SK-N-SH (cell line): ENCODE measurements around the gene RTN4RL1. TPM values are rescaled to one million over a fixed set of nuclear protein-coding genes. Genes with fewer than 3 reads are reported as not detected.

ENCODE experiments used
- CTCF ChIA-PET: fragments of 300-600, 350-600 bp; formaldehyde crosslinking; extraction: SDS; loops from one replicate; lab custom pipeline; 2021; lab: Yijun Ruan, JAX
- POLR2A ChIA-PET: fragments of 350-600 bp; sonication (Branson Sonifier 250); formaldehyde crosslinking; extraction: SDS; loops from one replicate; lab custom pipeline; 2020; ENCODE audit warnings: antibody characterized with exemption, inconsistent platforms; lab: Yijun Ruan, JAX
- DNase-seq: peaks from one replicate; pipeline ENCODE4 v3.0.0; 2012
- H2AFZ ChIP-seq: fragments of 200-600 bp; sonication (generic); 2 replicates; pipeline ENCODE4 v1.8.1; 2016; ENCODE audit warnings: antibody characterized with exemption, mild to moderate bottlenecking, low read depth
- H3F3A ChIP-seq: fragments of 200-600 bp; sonication (generic); replicated peaks from 2 replicates; pipeline ENCODE3; 2016; ENCODE audit warnings: antibody characterized with exemption, mild to moderate bottlenecking; ENCODE audit not compliant: insufficient read depth
- H3K27ac ChIP-seq, 2 experiments: fragments of 200-500 bp in 1 of 2; fragments of 200-600 bp in 1 of 2; sonication (Bioruptor generic) in 1 of 2; sonication (generic), shearing (Covaris generic) in 1 of 2; 2 replicates each; pipeline versions ENCODE4 v1.5.1 to v1.6.1; 2014 to 2016; ENCODE audit warnings: low read depth in 2 of 2, inconsistent platforms in 1 of 2, low read length in 1 of 2, mild to moderate bottlenecking in 1 of 2, mixed read lengths in 1 of 2
- H3K27me3 ChIP-seq: fragments of 200-600 bp; sonication (generic), shearing (Covaris generic); 2 replicates; pipeline ENCODE4 v1.6.1; 2016; ENCODE audit warnings: mixed run types; ENCODE audit not compliant: insufficient read depth
- H3K36me3 ChIP-seq, 2 experiments: fragments of 200-500 bp in 1 of 2; fragments of 200-600 bp in 1 of 2; sonication (Bioruptor generic) in 1 of 2; sonication (generic) in 1 of 2; replicated peaks in 1 of 2; 2 replicates each; pipeline versions ENCODE3 to v1.5.1; 2014 to 2016; ENCODE audit warnings: low read length in 1 of 2, mild to moderate bottlenecking in 1 of 2; ENCODE audit not compliant: insufficient read depth in 2 of 2, control insufficient read depth in 1 of 2
- H3K4me1 ChIP-seq, 2 experiments: fragments of 200-500 bp in 1 of 2; fragments of 200-600 bp in 1 of 2; sonication (Bioruptor generic) in 1 of 2; sonication (generic), shearing (Covaris generic) in 1 of 2; 2 replicates each; pipeline versions ENCODE4 v1.5.1 to v1.6.1; 2014 to 2016; ENCODE audit warnings: low read depth in 1 of 2, low read length in 1 of 2, mixed run types in 1 of 2; ENCODE audit not compliant: insufficient read depth in 2 of 2, control insufficient read depth in 1 of 2
- H3K4me2 ChIP-seq: fragments of 200-600 bp; sonication (generic), shearing (Covaris generic); 2 replicates; pipeline ENCODE4 v1.6.1; 2017; ENCODE audit warnings: mixed run types
- H3K4me3 ChIP-seq, 2 experiments: fragments of 200-500 bp in 1 of 2; fragments of 200-600 bp in 1 of 2; sonication (Bioruptor generic) in 1 of 2; sonication (generic), shearing (Covaris generic) in 1 of 2; 2 replicates each; pipeline versions ENCODE4 v1.5.1 to v1.8.1; 2014 to 2016; ENCODE audit warnings: low read depth in 2 of 2, inconsistent platforms in 1 of 2, low read length in 1 of 2, mild to moderate bottlenecking in 1 of 2, mixed read lengths in 1 of 2, moderate library complexity in 1 of 2
- H3K79me2 ChIP-seq: fragments of 200-600 bp; sonication (generic); 2 replicates; pipeline ENCODE4 v1.8.1; 2017; ENCODE audit warnings: mild to moderate bottlenecking; ENCODE audit not compliant: insufficient read depth
- H3K9ac ChIP-seq: fragments of 200-600 bp; sonication (generic); 2 replicates; pipeline ENCODE4 v1.6.1; 2017; ENCODE audit warnings: mixed run types
- H3K9me2 ChIP-seq: fragments of 200-600 bp; sonication (generic); 2 replicates; pipeline ENCODE4 v1.6.1; 2017; ENCODE audit warnings: mixed run types
- H3K9me3 ChIP-seq: fragments of 200-600 bp; sonication (generic); 2 replicates; pipeline ENCODE4 v1.6.1; 2017; ENCODE audit warnings: mixed run types, mild to moderate bottlenecking, moderate library complexity
- H4K20me1 ChIP-seq: fragments of 200-600 bp; sonication (generic); 2 replicates; pipeline ENCODE4 v1.6.1; 2017; ENCODE audit warnings: mild to moderate bottlenecking, mixed run types; ENCODE audit not compliant: insufficient read depth
- CHD2 ChIP-seq: fragments of 150-350 bp; IDR thresholded peaks from 2 replicates; pipeline ENCODE4 v1.6.1; 2018; ENCODE audit warnings: low read length; ENCODE audit not compliant: partially characterized antibody
- EZH2phosphoT487 ChIP-seq: fragments of 200-600 bp; sonication (generic); IDR thresholded peaks from 2 replicates; pipeline ENCODE4 v1.6.1; 2017; ENCODE audit warnings: low read depth, mixed run types, mild to moderate bottlenecking, antibody characterized with exemption, moderate library complexity, borderline replicate concordance
- FOSL2 ChIP-seq: IDR thresholded peaks from 2 replicates; pipeline ENCODE4 v1.4.0; 2012; ENCODE audit warnings: low read depth, mild to moderate bottlenecking, moderate library complexity, borderline replicate concordance
- GABPA ChIP-seq: IDR thresholded peaks from 2 replicates; pipeline ENCODE4 v1.4.0; 2012; ENCODE audit warnings: low read depth, mild to moderate bottlenecking
- JUND ChIP-seq: IDR thresholded peaks from 2 replicates; pipeline ENCODE4 v1.4.0; 2012
- NRF1 ChIP-seq: IDR thresholded peaks from 2 replicates; pipeline ENCODE4 v1.6.1; 2012; ENCODE audit warnings: low read depth, mild to moderate bottlenecking, low read length
- PBX3 ChIP-seq: IDR thresholded peaks from 2 replicates; pipeline ENCODE4; 2012
- REST ChIP-seq: IDR thresholded peaks from 2 replicates; pipeline ENCODE4 v1.6.1; 2012; ENCODE audit warnings: mild to moderate bottlenecking, low read depth, low read length, moderate library complexity
- RFX5 ChIP-seq: IDR thresholded peaks from 2 replicates; pipeline ENCODE4 v1.6.1; 2012; ENCODE audit warnings: mild to moderate bottlenecking, improper control_type of control experiment, low read length
- SMC3 ChIP-seq: IDR thresholded peaks from 2 replicates; pipeline ENCODE4 v1.6.1; 2012; ENCODE audit warnings: low read depth, low read length, improper control_type of control experiment
- TEAD4 ChIP-seq: IDR thresholded peaks from 2 replicates; pipeline ENCODE4 v1.4.0; 2012; ENCODE audit warnings: mild to moderate bottlenecking, borderline replicate concordance; ENCODE audit not compliant: insufficient read depth
- USF1 ChIP-seq: IDR thresholded peaks from 2 replicates; pipeline ENCODE4 v1.4.0; 2012; ENCODE audit warnings: low read depth, borderline replicate concordance
- YY1 ChIP-seq: IDR thresholded peaks from 2 replicates; pipeline ENCODE4 v1.4.0; 2012; ENCODE audit warnings: low read depth, mild to moderate bottlenecking
- WGBS: methylation state at CpG from one replicate; pipeline ENCODE4 v1.1.6; 2017; ENCODE audit warnings: low lambda C conversion rate; 5-methylcytosine and 5-hydroxymethylcytosine counted together
- polyA plus RNA-seq, 3 experiments: library from polyadenylated mRNA; depleted of rRNA; stranded (reverse); fragments of >200 nt; gene quantifications; 2 replicates each; pipeline ENCODE4 v1.2.3, GENCODE V29; 2012
- TF ChIP-seq, protein P1 (sequence below): fragments of 150-350 bp; IDR thresholded peaks from 2 replicates; pipeline ENCODE4 v1.6.1; 2017; ENCODE audit warnings: antibody characterized with exemption, low read length, low read depth, borderline replicate concordance

The RTN4RL1 gene
- polyA plus RNA-seq, 1 of the 3 experiments (the other 2 are of a cell fraction): 0.07 TPM

- TF ChIP-seq CHD2 (no peak), RFX5 (no peak), USF1 (no peak)
- TF ChIP-seq, protein P1, sequence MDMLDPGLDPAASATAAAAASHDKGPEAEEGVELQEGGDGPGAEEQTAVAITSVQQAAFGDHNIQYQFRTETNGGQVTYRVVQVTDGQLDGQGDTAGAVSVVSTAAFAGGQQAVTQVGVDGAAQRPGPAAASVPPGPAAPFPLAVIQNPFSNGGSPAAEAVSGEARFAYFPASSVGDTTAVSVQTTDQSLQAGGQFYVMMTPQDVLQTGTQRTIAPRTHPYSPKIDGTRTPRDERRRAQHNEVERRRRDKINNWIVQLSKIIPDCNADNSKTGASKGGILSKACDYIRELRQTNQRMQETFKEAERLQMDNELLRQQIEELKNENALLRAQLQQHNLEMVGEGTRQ: no peak
Observed at GRCh38 chr17:1958134-1958881, 66.8 kb downstream of the RTN4RL1 start (continued).

DNA sequence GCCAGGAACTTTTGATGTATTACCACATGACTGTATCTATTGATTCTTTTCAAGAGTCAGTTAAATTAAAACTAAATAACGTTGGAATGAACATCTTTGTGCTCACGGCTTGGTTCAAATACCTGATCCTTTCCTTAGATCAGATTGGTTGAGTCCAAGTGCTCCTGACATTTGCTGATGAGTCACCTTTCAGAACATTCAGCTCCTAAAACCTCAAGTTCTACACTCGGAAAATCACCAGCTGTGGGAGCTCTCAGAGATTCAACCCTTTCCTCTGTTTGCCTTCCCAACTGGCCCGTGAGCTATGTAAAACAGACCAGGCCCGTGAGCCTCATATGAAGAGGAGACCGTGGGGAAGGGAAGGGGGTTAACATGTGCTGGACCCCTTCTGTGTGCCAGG, 68.1 kb downstream of the RTN4RL1 start:
- Histone ChIP-seq H3F3A (no peaks in the 10 kb centered on the region), H3K9me3 (no peaks in the 10 kb centered on the region), H4K20me1 (no peaks in the 10 kb centered on the region), H3K27me3 (no peaks in the 10 kb centered on the region), H3K4me2 (no peak overlapping the region), H3K4me1 (no peaks in the 10 kb centered on the region), H3K4me3 (no peak overlapping the region), H3K27ac (no peak overlapping the region), H3K9ac (no peak overlapping the region), H3K9me2 (no peaks in the 10 kb centered on the region), H3K79me2 (no peaks in the 10 kb centered on the region), H3K36me3 (no peaks in the 10 kb centered on the region), H2AFZ (no peak overlapping the region)
- TF ChIP-seq FOSL2 (peak; percentile 11; the same call in 1 of the 2 replicates), JUND (no peak), PBX3 (peak; percentile 41; the same call in 1 of the 2 replicates)
- CTCF ChIA-PET: interaction anchor here (1.1 kb wide), 2 partner anchors 48 to 69 kb away, joined by 3 to 4 read pairs; no protein-coding TSS in a partner anchor
- no peak for DNase-seq
- POLR2A ChIA-PET: no interaction called here
- WGBS: 64% methylated on average over 6 of the region's 6 CpGs

DNA sequence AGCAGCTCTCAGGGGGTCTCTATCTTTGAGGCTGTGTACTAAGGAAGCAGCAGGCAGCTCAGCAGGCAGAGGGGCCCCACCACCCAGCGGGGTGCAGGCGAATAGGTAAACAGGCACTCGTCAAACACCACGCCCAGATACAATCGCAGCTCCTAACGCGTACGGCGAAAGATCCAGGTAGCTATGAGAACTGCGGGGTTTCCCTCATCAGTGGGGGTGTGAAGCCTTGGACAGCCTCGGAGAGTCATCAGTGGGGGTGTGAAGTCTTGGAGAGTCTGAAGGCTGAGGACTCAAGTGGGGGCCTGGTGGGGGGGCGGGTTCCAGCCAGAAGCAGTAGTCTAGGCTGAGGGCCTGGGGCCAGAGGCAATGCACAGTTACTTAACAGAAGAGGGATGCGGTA, 69.0 kb downstream of the RTN4RL1 start:
- H3K9me3 ChIP-seq: no peaks in the 10 kb centered on the region
- CTCF ChIA-PET: interaction anchor here (0.8 kb wide), 1 partner anchor 12 kb away, joined by 3 read pairs; no protein-coding TSS in a partner anchor

More for the DNA sequence above, 69.0 kb downstream of the RTN4RL1 start:
- H3K79me2 ChIP-seq: no peaks in the 10 kb centered on the region
- no peak overlapping the region for H2AFZ ChIP-seq
- no peak overlapping the region for H3K4me3 ChIP-seq
- H3K4me1 ChIP-seq: no peaks in the 10 kb centered on the region
- H3K9me2 ChIP-seq: no peaks in the 10 kb centered on the region
- WGBS: 85% methylated on average over 12 of the region's 13 CpGs
- DNase-seq: no peak
- no peaks in the 10 kb centered on the region for H4K20me1 ChIP-seq
- POLR2A ChIA-PET: no interaction called here
- H3K36me3 ChIP-seq: no peaks in the 10 kb centered on the region
- H3K27ac ChIP-seq: no peak overlapping the region
- H3K4me2 ChIP-seq: no peak overlapping the region
- no peaks in the 10 kb centered on the region for H3K27me3 ChIP-seq
- no peak overlapping the region for H3K9ac ChIP-seq
- TF ChIP-seq TEAD4 (no peak), YY1 (no peak), SMC3 (no peak), CHD2 (no peak), EZH2phosphoT487 (no peak), NRF1 (no peak), REST (no peak), GABPA (no peak)
- no peaks in the 10 kb centered on the region for H3F3A ChIP-seq
